ENCODE data around the gene UBR2.

DNA sequence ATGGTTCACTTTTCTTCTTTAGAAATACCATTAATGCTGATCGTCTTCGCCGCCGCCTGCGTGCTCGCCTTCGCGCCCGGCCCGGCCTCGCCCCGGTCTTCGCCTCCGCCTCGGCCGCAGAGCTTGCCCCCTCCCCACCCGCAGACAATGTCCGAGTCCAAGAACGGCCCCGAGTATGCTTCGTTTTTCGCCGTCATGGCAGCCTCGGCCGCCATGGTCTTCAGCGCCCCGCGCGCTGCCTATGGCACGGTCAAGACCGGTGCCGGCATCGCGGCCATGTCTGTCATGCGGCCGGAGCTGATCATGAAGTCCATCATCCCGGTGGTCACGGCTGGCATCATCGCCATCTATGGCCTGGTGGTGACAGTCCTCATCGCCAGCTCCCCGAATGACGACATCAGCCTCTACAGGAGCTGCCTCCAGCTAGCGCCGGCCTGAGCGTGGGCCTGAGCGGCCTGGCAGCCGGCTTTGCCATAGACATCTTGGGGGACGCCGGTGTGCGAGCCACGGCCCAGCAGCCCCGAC lies 163.3 kb downstream of the UBR2 start:
- TF ChIP-seq CTCF (IDR thresholded peaks at IDR 0.05) (no peak), POLR2A (IDR thresholded peaks at IDR 0.05) (no peak), POLR2AphosphoS5 (IDR thresholded peaks at IDR 0.05) (no peak)
